ENCODE data around the gene GPR137. TPM values are rescaled to one million over a fixed set of nuclear protein-coding genes. Genes with fewer than 3 reads are reported as not detected.

The GPR137 gene
- total and polyA plus RNA-seq, 10 of the 15 experiments (the other 5 are each of a cell fraction or from before 2014, with no cell fraction given), result 0.37 to 29.2 (median 13.8) TPM

GRCh38 chr11:64256300-64256699 is 29.3 kb upstream of the GPR137 start:
- CTCF ChIA-PET, result interaction anchor here (0.9 kb wide), 1 partner anchor 45 kb away, joined by 4 read pairs; the partner anchor contains the start of gene CATSPERZ

More at GRCh38 chr11:64256300-64256699, 29.3 kb upstream of the GPR137 start:
- SMC1A ChIA-PET (ENCODE audit: uncharacterized antibody, unreplicated experiment), result no interaction called here
- 91% methylated on average over 15 of the region's 15 CpGs for WGBS (ENCODE audit: insufficient coverage, insufficient replicate concordance, low lambda C conversion rate, missing lambda C conversion rate)
- Histone ChIP-seq H3K4me1 (ENCODE audit: control insufficient read depth, insufficient read depth, low read length) (peaks cover 14% of the 10 kb centered on the region), H3K79me2 (ENCODE audit: control insufficient read depth, insufficient read depth, low read length) (no peaks in the 10 kb centered on the region; the same call in 1 of the 2 replicates), H4K20me1 (ENCODE audit: control insufficient read depth, insufficient read depth) (no peaks in the 10 kb centered on the region), H3K36me3 (ENCODE audit: control insufficient read depth in 2 of 2, insufficient read depth in 2 of 2, low read length in 1 of 2) (peaks cover 0 to 5% of the 10 kb centered on the region in 2 experiments; a peak in 2 of 4 replicates), H3K9me3 (replicated peaks; ENCODE audit: control insufficient read depth, insufficient read depth, low read length) (no peaks in the 10 kb centered on the region), H3K4me3 (no peak overlapping the region), H3K9ac (ENCODE audit: control insufficient read depth, insufficient read depth, low read length) (no peak overlapping the region), H3K4me2 (ENCODE audit: control insufficient read depth, insufficient read depth) (no peak overlapping the region), H3K27ac (ENCODE audit: control insufficient read depth, insufficient read depth) (no peak overlapping the region), H2AFZ (ENCODE audit: control insufficient read depth, low read depth, low read length) (no peak overlapping the region), H3K27me3 (replicated peaks in 1 of 2; ENCODE audit: control insufficient read depth in 2 of 2, insufficient read depth in 2 of 2, low read length in 1 of 2) (no peaks in the 10 kb centered on the region)
- no peak for ATAC-seq
- POLR2A ChIA-PET, result interaction anchor here (0.6 to 0.7 kb wide), 4 partner anchors 11 to 1440 kb away, joined by 3 read pairs; partner anchors contain the start of gene FKBP2
- TF ChIP-seq, protein P1, sequence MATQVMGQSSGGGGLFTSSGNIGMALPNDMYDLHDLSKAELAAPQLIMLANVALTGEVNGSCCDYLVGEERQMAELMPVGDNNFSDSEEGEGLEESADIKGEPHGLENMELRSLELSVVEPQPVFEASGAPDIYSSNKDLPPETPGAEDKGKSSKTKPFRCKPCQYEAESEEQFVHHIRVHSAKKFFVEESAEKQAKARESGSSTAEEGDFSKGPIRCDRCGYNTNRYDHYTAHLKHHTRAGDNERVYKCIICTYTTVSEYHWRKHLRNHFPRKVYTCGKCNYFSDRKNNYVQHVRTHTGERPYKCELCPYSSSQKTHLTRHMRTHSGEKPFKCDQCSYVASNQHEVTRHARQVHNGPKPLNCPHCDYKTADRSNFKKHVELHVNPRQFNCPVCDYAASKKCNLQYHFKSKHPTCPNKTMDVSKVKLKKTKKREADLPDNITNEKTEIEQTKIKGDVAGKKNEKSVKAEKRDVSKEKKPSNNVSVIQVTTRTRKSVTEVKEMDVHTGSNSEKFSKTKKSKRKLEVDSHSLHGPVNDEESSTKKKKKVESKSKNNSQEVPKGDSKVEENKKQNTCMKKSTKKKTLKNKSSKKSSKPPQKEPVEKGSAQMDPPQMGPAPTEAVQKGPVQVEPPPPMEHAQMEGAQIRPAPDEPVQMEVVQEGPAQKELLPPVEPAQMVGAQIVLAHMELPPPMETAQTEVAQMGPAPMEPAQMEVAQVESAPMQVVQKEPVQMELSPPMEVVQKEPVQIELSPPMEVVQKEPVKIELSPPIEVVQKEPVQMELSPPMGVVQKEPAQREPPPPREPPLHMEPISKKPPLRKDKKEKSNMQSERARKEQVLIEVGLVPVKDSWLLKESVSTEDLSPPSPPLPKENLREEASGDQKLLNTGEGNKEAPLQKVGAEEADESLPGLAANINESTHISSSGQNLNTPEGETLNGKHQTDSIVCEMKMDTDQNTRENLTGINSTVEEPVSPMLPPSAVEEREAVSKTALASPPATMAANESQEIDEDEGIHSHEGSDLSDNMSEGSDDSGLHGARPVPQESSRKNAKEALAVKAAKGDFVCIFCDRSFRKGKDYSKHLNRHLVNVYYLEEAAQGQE (IDR thresholded peaks at IDR 0.05; ENCODE audit: low read depth, low read length), result no peak
- TF ChIP-seq ZSCAN29 (IDR thresholded peaks at IDR 0.05) (no peak), SP1 (IDR thresholded peaks at IDR 0.05; ENCODE audit: low read depth, low read length) (no peak), FOXK2 (IDR thresholded peaks at IDR 0.05) (no peak), SIX5 (IDR thresholded peaks at IDR 0.05; ENCODE audit: low read depth, low read length, severe bottlenecking) (no peak), IRF4 (IDR thresholded peaks at IDR 0.05; ENCODE audit: low read depth, low read length) (no peak), CHD2 (IDR thresholded peaks at IDR 0.05; ENCODE audit: borderline replicate concordance, low read depth, low read length) (no peak), CHD4 (IDR thresholded peaks at IDR 0.05) (no peak), ZNF217 (IDR thresholded peaks at IDR 0.05) (no peak)
- TF ChIP-seq, protein P2, sequence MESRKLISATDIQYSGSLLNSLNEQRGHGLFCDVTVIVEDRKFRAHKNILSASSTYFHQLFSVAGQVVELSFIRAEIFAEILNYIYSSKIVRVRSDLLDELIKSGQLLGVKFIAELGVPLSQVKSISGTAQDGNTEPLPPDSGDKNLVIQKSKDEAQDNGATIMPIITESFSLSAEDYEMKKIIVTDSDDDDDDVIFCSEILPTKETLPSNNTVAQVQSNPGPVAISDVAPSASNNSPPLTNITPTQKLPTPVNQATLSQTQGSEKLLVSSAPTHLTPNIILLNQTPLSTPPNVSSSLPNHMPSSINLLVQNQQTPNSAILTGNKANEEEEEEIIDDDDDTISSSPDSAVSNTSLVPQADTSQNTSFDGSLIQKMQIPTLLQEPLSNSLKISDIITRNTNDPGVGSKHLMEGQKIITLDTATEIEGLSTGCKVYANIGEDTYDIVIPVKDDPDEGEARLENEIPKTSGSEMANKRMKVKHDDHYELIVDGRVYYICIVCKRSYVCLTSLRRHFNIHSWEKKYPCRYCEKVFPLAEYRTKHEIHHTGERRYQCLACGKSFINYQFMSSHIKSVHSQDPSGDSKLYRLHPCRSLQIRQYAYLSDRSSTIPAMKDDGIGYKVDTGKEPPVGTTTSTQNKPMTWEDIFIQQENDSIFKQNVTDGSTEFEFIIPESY (IDR thresholded peaks at IDR 0.05), result no peak
- TF ChIP-seq, protein P3, sequence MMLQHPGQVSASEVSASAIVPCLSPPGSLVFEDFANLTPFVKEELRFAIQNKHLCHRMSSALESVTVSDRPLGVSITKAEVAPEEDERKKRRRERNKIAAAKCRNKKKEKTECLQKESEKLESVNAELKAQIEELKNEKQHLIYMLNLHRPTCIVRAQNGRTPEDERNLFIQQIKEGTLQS (IDR thresholded peaks at IDR 0.05; ENCODE audit: borderline replicate concordance, extremely low read depth, low read depth, low read length), result no peak
- TF ChIP-seq, protein P4, sequence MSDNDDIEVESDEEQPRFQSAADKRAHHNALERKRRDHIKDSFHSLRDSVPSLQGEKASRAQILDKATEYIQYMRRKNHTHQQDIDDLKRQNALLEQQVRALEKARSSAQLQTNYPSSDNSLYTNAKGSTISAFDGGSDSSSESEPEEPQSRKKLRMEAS (IDR thresholded peaks at IDR 0.05; ENCODE audit: low read depth, low read length), result no peak
- TF ChIP-seq, protein P5, sequence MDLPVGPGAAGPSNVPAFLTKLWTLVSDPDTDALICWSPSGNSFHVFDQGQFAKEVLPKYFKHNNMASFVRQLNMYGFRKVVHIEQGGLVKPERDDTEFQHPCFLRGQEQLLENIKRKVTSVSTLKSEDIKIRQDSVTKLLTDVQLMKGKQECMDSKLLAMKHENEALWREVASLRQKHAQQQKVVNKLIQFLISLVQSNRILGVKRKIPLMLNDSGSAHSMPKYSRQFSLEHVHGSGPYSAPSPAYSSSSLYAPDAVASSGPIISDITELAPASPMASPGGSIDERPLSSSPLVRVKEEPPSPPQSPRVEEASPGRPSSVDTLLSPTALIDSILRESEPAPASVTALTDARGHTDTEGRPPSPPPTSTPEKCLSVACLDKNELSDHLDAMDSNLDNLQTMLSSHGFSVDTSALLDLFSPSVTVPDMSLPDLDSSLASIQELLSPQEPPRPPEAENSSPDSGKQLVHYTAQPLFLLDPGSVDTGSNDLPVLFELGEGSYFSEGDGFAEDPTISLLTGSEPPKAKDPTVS (IDR thresholded peaks at IDR 0.05; ENCODE audit: low read depth, low read length), result no peak
- in situ Hi-C loops (cut with MboI) (no loop called here), intact Hi-C loops (cut with micrococcal nuclease; ENCODE audit: unreplicated experiment) (no loop called here)
- no peak for FAIRE-seq
- RAD21 ChIA-PET (ENCODE audit: unreplicated experiment), result no interaction called here
- BruUV-seq (replicated peaks), result no TSS peak
- no peak for DNase-seq (ENCODE audit: low read depth, low spot score)
